ENCODE data around the gene AP4B1.
A peak's percentile ranks its signal among the peaks of the same experiment; 100 is the strongest.

The AP4B1 gene

GRCh38 chr1:113929750-113930498 lies 25.3 kb upstream of the AP4B1 start:
- DNase-seq = peak; percentile 37

- peak; percentile 97 for DNase-seq
Observed at GRCh38 chr1:113928941-113929749, 24.5 kb upstream of the AP4B1 start, which contains the start of gene HIPK1. HIPK1 (plus strand) TSS chr1:113929324.

- DNase-seq = peak; percentile 47
Observed at GRCh38 chr1:113928187-113928930, 23.8 kb upstream of the AP4B1 start.

GRCh38 chr1:113924473-113924872 lies 19.9 kb upstream of the AP4B1 start:
- no peak for DNase-seq

GRCh38 chr1:113922957-113923356 lies 18.4 kb upstream of the AP4B1 start:
- DNase-seq = no peak

GRCh38 chr1:113918243-113918642 lies 13.6 kb upstream of the AP4B1 start:
- DNase-seq = no peak

GRCh38 chr1:113917400-113918082 lies 12.9 kb upstream of the AP4B1 start:
- DNase-seq = no peak

- no peak for DNase-seq
Observed at GRCh38 chr1:113916974-113917373, 12.4 kb upstream of the AP4B1 start.

GRCh38 chr1:113913887-113914664 lies 9.5 kb upstream of the AP4B1 start:
- DNase-seq = no peak

GRCh38 chr1:113913312-113913668 lies 8.7 kb upstream of the AP4B1 start:
- no peak for DNase-seq

GRCh38 chr1:113912594-113913311 lies 8.2 kb upstream of the AP4B1 start:
- no peak for DNase-seq

GRCh38 chr1:113905435-113905861 lies 849 bp upstream of the AP4B1 start:
- peak; percentile 47 for DNase-seq

- DNase-seq = peak; percentile 88
Observed at GRCh38 chr1:113904293-113904673, 316 bp downstream of the AP4B1 start.

- DNase-seq = no peak
Observed at GRCh38 chr1:113903501-113904292, 902 bp downstream of the AP4B1 start.

- no peak for DNase-seq
Observed at GRCh38 chr1:113901191-113901590, 3.4 kb downstream of the AP4B1 start.

- no peak for DNase-seq
Observed at GRCh38 chr1:113899111-113899510, 5.5 kb downstream of the AP4B1 start.

- no peak for DNase-seq
Observed at GRCh38 chr1:113898241-113898814, 6.3 kb downstream of the AP4B1 start.

GRCh38 chr1:113895961-113896360 lies 8.6 kb downstream of the AP4B1 start:
- no peak for DNase-seq

GRCh38 chr1:113895098-113895497 lies 9.5 kb downstream of the AP4B1 start:
- DNase-seq = no peak

- no peak for DNase-seq
Observed at GRCh38 chr1:113893267-113893666, 11.3 kb downstream of the AP4B1 start.
